HCT116 (cell line): ENCODE data around the gene TRPM1. TPM values are rescaled to one million over a fixed set of nuclear protein-coding genes. Genes with fewer than 3 reads are reported as not detected.

ENCODE experiments used
- ATAC-seq: fragments of 200-7000 bp; cut with Tn5 transposase; 2 replicates; pipeline ENCODE4 v1.9.1; 2020; ENCODE audit warnings: mild to moderate bottlenecking, moderate library complexity
- BruUV-seq: library from RNA; stranded (reverse); fragments of 400-500 nt; replicated peaks from 2 replicates; lab custom pipeline; 2021; lab: Mats Ljungman, UMichigan
- CTCF ChIA-PET: fragments of 300-600 bp; sonication (Branson Sonifier 250); formaldehyde crosslinking; loops from one replicate; lab custom pipeline; 2021; ENCODE audit warnings: antibody characterized with exemption; lab: Charles Lee
- POLR2A ChIA-PET: fragments of 300-600, 350-600 bp; sonication (Branson Sonifier 250); formaldehyde crosslinking; loops from one replicate; lab custom pipeline; 2021; ENCODE audit warnings: antibody characterized with exemption; lab: Charles Lee
- RAD21 ChIA-PET, 2 experiments: fragments of 300-600 bp; sonication (Branson Sonifier 250); formaldehyde crosslinking; loops; one replicate each; lab custom pipeline; 2023; ENCODE audit warnings: low total read pairs in 2 of 2; ENCODE audit not compliant: uncharacterized antibody in 2 of 2, unreplicated experiment in 2 of 2, low non-redundant PET in 1 of 2; lab: Charles Lee
- DNase-seq: peaks from one replicate; pipeline ENCODE4 v3.0.0-alpha.2; 2010; ENCODE audit warnings: low read depth, low spot score
- H2AFZ ChIP-seq: fragments of 200-600 bp; shearing (Covaris generic), sonication (generic); 2 replicates; pipeline ENCODE4 v1.6.1; 2017; ENCODE audit warnings: low read depth, mixed run types, mixed read lengths, antibody characterized with exemption, low read length; ENCODE audit not compliant: poor library complexity, severe bottlenecking
- H3K27ac ChIP-seq: 2 replicates; pipeline ENCODE4 v1.5.1; 2012; ENCODE audit warnings: low read depth, low read length
- H3K27me3 ChIP-seq: fragments of 200-600 bp; sonication (generic); 2 replicates; pipeline ENCODE4 v1.6.1; 2016; ENCODE audit warnings: mixed run types, low read length, mixed read lengths; ENCODE audit not compliant: insufficient read depth
- H3K36me3 ChIP-seq, 2 experiments: fragments of 200-500 bp in 1 of 2; fragments of 200-600 bp in 1 of 2; sonication (Bioruptor generic) in 1 of 2; sonication (generic) in 1 of 2; 2 replicates each; pipeline versions ENCODE4 v1.5.1 to v1.6.1; 2014 to 2016; ENCODE audit warnings: low read length in 2 of 2, inconsistent platforms in 1 of 2, mixed read lengths in 1 of 2, mixed run types in 1 of 2; ENCODE audit not compliant: insufficient read depth in 2 of 2, control insufficient read depth in 1 of 2
- H3K4me1 ChIP-seq, 2 experiments: fragments of 200-600 bp in 1 of 2; sonication (generic) in 1 of 2; 2 replicates each; pipeline versions ENCODE4 v1.5.1 to v1.6.1; 2012 to 2017; ENCODE audit warnings: low read length in 2 of 2, inconsistent platforms in 1 of 2, mild to moderate bottlenecking in 1 of 2, mixed read lengths in 1 of 2, mixed run types in 1 of 2, moderate library complexity in 1 of 2; ENCODE audit not compliant: insufficient read depth in 2 of 2, control insufficient read depth in 1 of 2
- H3K4me2 ChIP-seq: fragments of 200-600 bp; sonication (generic); 2 replicates; pipeline ENCODE4 v1.6.1; 2017; ENCODE audit warnings: mixed run types, low read length, mixed read lengths
- H3K4me3 ChIP-seq, 2 experiments: fragments of 200-600 bp in 1 of 2; sonication (generic) in 1 of 2; replicated peaks in 1 of 2; 2 replicates each; pipeline ENCODE4 v1.5.1; 2011 to 2016; ENCODE audit warnings: low read length in 2 of 2, control low read depth in 1 of 2, low read depth in 1 of 2, mild to moderate bottlenecking in 1 of 2, mixed read lengths in 1 of 2, mixed run types in 1 of 2
- H3K79me2 ChIP-seq: fragments of 200-600 bp; sonication (generic); 2 replicates; pipeline ENCODE4 v1.6.1; 2017; ENCODE audit warnings: mild to moderate bottlenecking, mixed run types, low read length, moderate library complexity, mixed read lengths; ENCODE audit not compliant: insufficient read depth
- H3K9ac ChIP-seq: fragments of 200-600 bp; sonication (generic); 2 replicates; pipeline ENCODE4 v1.6.1; 2016; ENCODE audit warnings: low read length, mixed read lengths
- H3K9me2 ChIP-seq: fragments of 200-600 bp; sonication (generic), shearing (Covaris generic); 2 replicates; pipeline ENCODE4 v1.6.1; 2017; ENCODE audit warnings: mixed run types, mild to moderate bottlenecking, moderate library complexity; ENCODE audit not compliant: insufficient read depth
- H3K9me3 ChIP-seq, 2 experiments: fragments of 200-500 bp in 1 of 2; fragments of 200-600 bp in 1 of 2; sonication (Bioruptor generic) in 1 of 2; sonication (generic) in 1 of 2; 2 replicates each; pipeline ENCODE4 v1.6.1; 2014 to 2017; ENCODE audit warnings: low read length in 2 of 2, mixed read lengths in 2 of 2, inconsistent platforms in 1 of 2, low read depth in 1 of 2, mild to moderate bottlenecking in 1 of 2, mixed run types in 1 of 2, moderate library complexity in 1 of 2; ENCODE audit not compliant: control insufficient read depth in 1 of 2, insufficient read depth in 1 of 2
- H4K20me1 ChIP-seq: fragments of 200-600 bp; sonication (generic), shearing (Covaris generic); 2 replicates; pipeline ENCODE4 v1.6.1; 2017; ENCODE audit warnings: mixed run types, mild to moderate bottlenecking, moderate library complexity; ENCODE audit not compliant: insufficient read depth
- CBX3 ChIP-seq: IDR thresholded peaks from 2 replicates; pipeline ENCODE4 v1.6.1; 2012; ENCODE audit warnings: low read depth
- CEBPB ChIP-seq: IDR thresholded peaks from 2 replicates; pipeline ENCODE4 v1.6.1; 2012; ENCODE audit warnings: low read depth
- ELF1 ChIP-seq: IDR thresholded peaks from 2 replicates; pipeline ENCODE4 v1.6.1; 2012; ENCODE audit warnings: low read depth, borderline replicate concordance
- EZH2 ChIP-seq: fragments of 200-600 bp; sonication (generic); IDR thresholded peaks from 2 replicates; pipeline ENCODE4 v1.6.1; 2017; ENCODE audit warnings: antibody characterized with exemption, mixed run types
- EZH2phosphoT487 ChIP-seq: fragments of 200-600 bp; IDR thresholded peaks from 2 replicates; pipeline ENCODE4 v1.6.1; 2018; ENCODE audit warnings: antibody characterized with exemption, borderline replicate concordance
- FOSL1 ChIP-seq: IDR thresholded peaks from 2 replicates; pipeline ENCODE4 v1.6.1; 2012; ENCODE audit warnings: low read depth
- JUND ChIP-seq: IDR thresholded peaks from 2 replicates; pipeline ENCODE4 v1.6.1; 2012
- POLR2A ChIP-seq: IDR thresholded peaks from 2 replicates; pipeline ENCODE4 v1.7.0; 2011; ENCODE audit warnings: borderline replicate concordance; ENCODE audit not compliant: insufficient read depth, insufficient read length; ENCODE audit errors: extremely low read depth
- POLR2AphosphoS5 ChIP-seq: IDR thresholded peaks from 2 replicates; pipeline ENCODE4 v1.6.1; 2011; ENCODE audit warnings: mild to moderate bottlenecking, low read depth, low read length, moderate library complexity
- SIN3A ChIP-seq: IDR thresholded peaks from 2 replicates; pipeline ENCODE4 v1.6.1; 2012; ENCODE audit warnings: low read depth
- SP1 ChIP-seq: IDR thresholded peaks from 2 replicates; pipeline ENCODE4 v1.6.1; 2012; ENCODE audit warnings: low read depth
- SRF ChIP-seq: IDR thresholded peaks from 2 replicates; pipeline ENCODE4 v1.6.1; 2012; ENCODE audit warnings: low read depth
- TCF7L2 ChIP-seq: IDR thresholded peaks from 2 replicates; pipeline ENCODE4 v1.7.0; 2011; ENCODE audit warnings: borderline replicate concordance, inconsistent platforms; ENCODE audit not compliant: insufficient read depth, insufficient read length; ENCODE audit errors: extremely low read depth
- YY1 ChIP-seq: IDR thresholded peaks from 2 replicates; pipeline ENCODE4 v1.6.1; 2011; ENCODE audit warnings: low read length, low read depth, moderate library complexity, mild to moderate bottlenecking; ENCODE audit not compliant: insufficient replicate concordance; ENCODE audit errors: extremely low read depth
- ZNF274 ChIP-seq: fragments of 200-500 bp; sonication (Bioruptor generic); IDR thresholded peaks from 2 replicates; pipeline ENCODE4 v1.6.1; 2014; ENCODE audit warnings: mild to moderate bottlenecking, low read depth, low read length, inconsistent platforms
- intact Hi-C: fragments of 100-400 bp; cut with micrococcal nuclease; formaldehyde crosslinking; loops from 2 replicates; pipeline ENCODE4 v1.10.0; 2022
- total RNA-seq: library from RNA; stranded (reverse); gene quantifications from one replicate; pipeline ENCODE4 v1.2.1, GENCODE V29; 2021; ENCODE audit not compliant: unreplicated experiment
- TF ChIP-seq, protein P1 (sequence below): IDR thresholded peaks from 2 replicates; pipeline ENCODE4 v1.6.1; 2012; ENCODE audit warnings: low read depth
- TF ChIP-seq, protein P2 (sequence below), 3 experiments: fragments of 200-600 bp in 1 of 3; sonication (generic) in 1 of 3; IDR thresholded peaks in 2 of 3; conservative IDR thresholded peaks in 1 of 3; 2 replicates each; pipeline ENCODE4 v1.5.1; 2012 to 2017; ENCODE audit warnings: low read depth in 2 of 3, low read length in 2 of 3, antibody characterized with exemption in 1 of 3, borderline replicate concordance in 1 of 3, control low read depth in 1 of 3, mild to moderate bottlenecking in 1 of 3, mixed read lengths in 1 of 3, mixed run types in 1 of 3, moderate library complexity in 1 of 3; ENCODE audit not compliant: insufficient read depth in 1 of 3
- TF ChIP-seq, protein P3 (sequence below): IDR thresholded peaks from 2 replicates; pipeline ENCODE4 v1.6.1; 2012
- TF ChIP-seq, protein P4 (sequence below): IDR thresholded peaks from 2 replicates; pipeline ENCODE4 v1.6.1; 2012

The TRPM1 gene
- total RNA-seq, 1 experiment from 2014 or later, result not detected

DNA sequence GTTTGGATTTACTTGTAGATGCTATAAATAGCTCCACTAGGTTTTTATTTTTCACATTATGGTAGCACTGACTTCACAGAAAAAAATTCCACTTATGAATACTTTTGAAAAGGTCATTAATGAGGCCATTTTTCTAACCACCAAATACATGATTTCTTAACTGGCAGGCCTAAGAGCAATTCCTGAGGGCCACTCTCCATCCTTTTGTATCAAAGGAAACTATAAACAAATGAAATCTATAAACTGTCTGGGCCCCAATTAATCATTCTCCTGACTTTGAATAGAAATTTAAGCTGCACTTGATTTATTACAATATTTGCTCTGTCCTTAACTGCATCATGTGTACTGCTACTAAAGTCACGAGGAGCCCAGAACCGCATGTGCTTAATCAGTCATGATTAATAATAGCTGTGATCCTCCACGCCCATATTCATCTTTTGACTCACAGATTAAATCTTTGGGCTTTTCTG lies 85.0 kb downstream of the TRPM1 start:
- no peak overlapping the region for H3K9ac ChIP-seq
- intact Hi-C loops, result no loop called here
- CTCF ChIA-PET, result no interaction called here
- no peaks in the 10 kb centered on the region for H3K4me1 ChIP-seq
- H3K27ac ChIP-seq, result no peak overlapping the region
- H3K79me2 ChIP-seq, result no peaks in the 10 kb centered on the region
- no peaks in the 10 kb centered on the region for H3K9me2 ChIP-seq
- H3K27me3 ChIP-seq, result no peaks in the 10 kb centered on the region
- DNase-seq, result no peak
- no peak overlapping the region for H2AFZ ChIP-seq
- TF ChIP-seq, protein P1, sequence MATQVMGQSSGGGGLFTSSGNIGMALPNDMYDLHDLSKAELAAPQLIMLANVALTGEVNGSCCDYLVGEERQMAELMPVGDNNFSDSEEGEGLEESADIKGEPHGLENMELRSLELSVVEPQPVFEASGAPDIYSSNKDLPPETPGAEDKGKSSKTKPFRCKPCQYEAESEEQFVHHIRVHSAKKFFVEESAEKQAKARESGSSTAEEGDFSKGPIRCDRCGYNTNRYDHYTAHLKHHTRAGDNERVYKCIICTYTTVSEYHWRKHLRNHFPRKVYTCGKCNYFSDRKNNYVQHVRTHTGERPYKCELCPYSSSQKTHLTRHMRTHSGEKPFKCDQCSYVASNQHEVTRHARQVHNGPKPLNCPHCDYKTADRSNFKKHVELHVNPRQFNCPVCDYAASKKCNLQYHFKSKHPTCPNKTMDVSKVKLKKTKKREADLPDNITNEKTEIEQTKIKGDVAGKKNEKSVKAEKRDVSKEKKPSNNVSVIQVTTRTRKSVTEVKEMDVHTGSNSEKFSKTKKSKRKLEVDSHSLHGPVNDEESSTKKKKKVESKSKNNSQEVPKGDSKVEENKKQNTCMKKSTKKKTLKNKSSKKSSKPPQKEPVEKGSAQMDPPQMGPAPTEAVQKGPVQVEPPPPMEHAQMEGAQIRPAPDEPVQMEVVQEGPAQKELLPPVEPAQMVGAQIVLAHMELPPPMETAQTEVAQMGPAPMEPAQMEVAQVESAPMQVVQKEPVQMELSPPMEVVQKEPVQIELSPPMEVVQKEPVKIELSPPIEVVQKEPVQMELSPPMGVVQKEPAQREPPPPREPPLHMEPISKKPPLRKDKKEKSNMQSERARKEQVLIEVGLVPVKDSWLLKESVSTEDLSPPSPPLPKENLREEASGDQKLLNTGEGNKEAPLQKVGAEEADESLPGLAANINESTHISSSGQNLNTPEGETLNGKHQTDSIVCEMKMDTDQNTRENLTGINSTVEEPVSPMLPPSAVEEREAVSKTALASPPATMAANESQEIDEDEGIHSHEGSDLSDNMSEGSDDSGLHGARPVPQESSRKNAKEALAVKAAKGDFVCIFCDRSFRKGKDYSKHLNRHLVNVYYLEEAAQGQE, result no peak
- TF ChIP-seq, protein P2, sequence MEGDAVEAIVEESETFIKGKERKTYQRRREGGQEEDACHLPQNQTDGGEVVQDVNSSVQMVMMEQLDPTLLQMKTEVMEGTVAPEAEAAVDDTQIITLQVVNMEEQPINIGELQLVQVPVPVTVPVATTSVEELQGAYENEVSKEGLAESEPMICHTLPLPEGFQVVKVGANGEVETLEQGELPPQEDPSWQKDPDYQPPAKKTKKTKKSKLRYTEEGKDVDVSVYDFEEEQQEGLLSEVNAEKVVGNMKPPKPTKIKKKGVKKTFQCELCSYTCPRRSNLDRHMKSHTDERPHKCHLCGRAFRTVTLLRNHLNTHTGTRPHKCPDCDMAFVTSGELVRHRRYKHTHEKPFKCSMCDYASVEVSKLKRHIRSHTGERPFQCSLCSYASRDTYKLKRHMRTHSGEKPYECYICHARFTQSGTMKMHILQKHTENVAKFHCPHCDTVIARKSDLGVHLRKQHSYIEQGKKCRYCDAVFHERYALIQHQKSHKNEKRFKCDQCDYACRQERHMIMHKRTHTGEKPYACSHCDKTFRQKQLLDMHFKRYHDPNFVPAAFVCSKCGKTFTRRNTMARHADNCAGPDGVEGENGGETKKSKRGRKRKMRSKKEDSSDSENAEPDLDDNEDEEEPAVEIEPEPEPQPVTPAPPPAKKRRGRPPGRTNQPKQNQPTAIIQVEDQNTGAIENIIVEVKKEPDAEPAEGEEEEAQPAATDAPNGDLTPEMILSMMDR (IDR thresholded peaks at IDR 0.05 in 2 of 3, conservative IDR thresholded peaks at IDR 0.05 in 1 of 3; ENCODE audit: borderline replicate concordance in 1 of 3, insufficient read depth in 1 of 3, low read depth in 2 of 3, low read length in 2 of 3), result no peak
- TF ChIP-seq FOSL1 (no peak), POLR2AphosphoS5 (no peak), EZH2phosphoT487 (no peak), CEBPB (no peak), ELF1 (no peak), SIN3A (no peak), POLR2A (no peak), JUND (no peak), CBX3 (no peak), EZH2 (no peak), ZNF274 (no peak), TCF7L2 (no peak), SRF (no peak), YY1 (no peak), SP1 (no peak)
- TF ChIP-seq, protein P3, sequence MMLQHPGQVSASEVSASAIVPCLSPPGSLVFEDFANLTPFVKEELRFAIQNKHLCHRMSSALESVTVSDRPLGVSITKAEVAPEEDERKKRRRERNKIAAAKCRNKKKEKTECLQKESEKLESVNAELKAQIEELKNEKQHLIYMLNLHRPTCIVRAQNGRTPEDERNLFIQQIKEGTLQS, result no peak
- TF ChIP-seq, protein P4, sequence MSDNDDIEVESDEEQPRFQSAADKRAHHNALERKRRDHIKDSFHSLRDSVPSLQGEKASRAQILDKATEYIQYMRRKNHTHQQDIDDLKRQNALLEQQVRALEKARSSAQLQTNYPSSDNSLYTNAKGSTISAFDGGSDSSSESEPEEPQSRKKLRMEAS, result no peak
- TF ChIP-seq, all 23 proteins: peak for 0
- no peak overlapping the region for H3K4me3 ChIP-seq
- no TSS peak for BruUV-seq
- peaks cover 0 to 5% of the 10 kb centered on the region in 2 experiments; a peak in 2 of 4 replicates for H3K9me3 ChIP-seq
- H4K20me1 ChIP-seq, result no peaks in the 10 kb centered on the region
- no peak for ATAC-seq
- H3K36me3 ChIP-seq, result no peaks in the 10 kb centered on the region
- POLR2A ChIA-PET, result no interaction called here
- RAD21 ChIA-PET, result no interaction called here
- H3K4me2 ChIP-seq, result no peak overlapping the region
